ENCODE results near the gene ITIH5.

The ITIH5 gene

DNA sequence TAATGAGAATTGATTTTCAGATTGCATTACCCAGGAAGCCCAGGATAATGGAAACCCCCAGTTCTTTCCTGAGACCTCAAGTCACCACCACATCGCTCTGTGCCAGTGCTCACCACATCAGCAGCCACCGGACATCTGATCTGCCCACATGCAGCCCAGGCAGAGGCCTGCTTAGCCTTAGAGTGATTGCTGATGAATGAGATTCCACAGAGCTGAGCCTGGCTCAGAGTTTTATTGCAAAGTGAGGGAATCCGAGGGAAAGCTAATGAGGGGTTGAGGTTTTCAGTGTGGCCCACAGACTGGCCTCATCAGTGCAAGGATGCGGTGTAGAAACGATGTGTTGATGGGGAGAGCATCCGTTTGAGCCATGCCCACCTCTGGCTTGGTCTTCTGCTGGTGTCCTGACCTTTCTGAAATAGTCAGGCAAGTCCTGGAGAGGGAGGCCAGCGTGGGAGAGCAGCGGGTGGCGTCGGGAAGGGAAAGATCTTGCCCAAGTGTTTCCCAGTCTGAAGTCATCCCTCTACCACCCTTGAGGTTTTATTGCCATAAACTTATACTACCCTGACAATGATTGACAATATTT lies 120.3 kb downstream of the ITIH5 start:
- DNase-seq, result peak; percentile 55

DNA sequence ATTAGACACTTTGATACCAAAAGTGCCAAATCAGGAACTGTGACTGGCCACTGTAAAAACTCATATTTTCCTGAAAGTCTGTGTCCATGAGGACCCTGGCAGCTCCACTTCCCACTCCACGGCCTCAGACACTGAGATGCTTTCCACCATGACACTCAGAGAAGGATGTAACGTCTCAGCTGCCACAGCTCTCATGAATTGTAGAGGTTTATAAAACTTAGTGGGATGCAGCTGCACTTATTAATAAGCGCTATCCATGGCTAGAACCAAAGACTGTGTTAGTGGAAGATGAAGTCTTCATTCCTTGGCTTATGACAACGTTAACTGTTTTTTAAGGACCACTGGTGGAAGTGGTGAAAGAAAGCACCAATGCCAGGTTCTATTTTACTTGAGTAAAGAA lies 121.0 kb downstream of the ITIH5 start:
- no peak for DNase-seq

DNA sequence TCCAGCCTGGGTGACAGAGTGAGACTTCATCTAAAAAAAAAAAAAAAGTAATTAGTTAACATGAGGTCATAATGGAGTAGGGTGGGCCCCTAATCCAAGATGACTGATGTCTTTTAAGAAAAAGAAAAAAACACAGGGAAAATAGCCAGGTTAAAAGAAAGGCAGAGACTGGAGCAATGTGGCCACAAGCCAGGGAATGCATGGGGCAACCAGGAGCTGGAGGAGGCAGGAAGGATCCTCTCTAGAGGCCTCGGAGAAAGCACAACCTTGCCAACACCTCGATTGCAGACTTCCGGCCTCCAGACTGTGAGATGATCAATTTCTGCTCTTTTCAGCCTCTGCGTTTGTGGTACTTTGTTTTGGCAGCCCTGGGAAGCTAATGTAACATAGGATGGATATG lies 121.5 kb downstream of the ITIH5 start:
- DNase-seq, result peak; percentile 54

DNA sequence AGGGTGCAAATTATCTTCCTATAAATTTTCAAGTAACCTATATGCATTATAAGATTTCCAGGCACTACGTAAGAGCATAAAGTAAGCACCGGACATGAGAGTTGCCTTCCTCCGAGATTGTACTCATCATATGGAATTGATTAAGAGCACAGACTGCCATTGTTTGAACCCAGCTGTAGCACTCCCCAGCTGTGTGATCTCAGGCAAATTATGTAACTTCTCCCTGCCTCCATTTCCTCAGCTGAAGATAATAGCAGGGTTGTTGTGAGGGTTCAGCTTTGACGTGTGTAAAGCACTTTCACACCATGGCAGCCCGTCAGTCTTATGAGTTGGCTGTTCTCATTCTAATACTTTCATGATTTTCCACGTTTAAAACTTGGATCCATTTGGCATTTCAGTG lies 122.6 kb downstream of the ITIH5 start:
- no peak for DNase-seq

DNA sequence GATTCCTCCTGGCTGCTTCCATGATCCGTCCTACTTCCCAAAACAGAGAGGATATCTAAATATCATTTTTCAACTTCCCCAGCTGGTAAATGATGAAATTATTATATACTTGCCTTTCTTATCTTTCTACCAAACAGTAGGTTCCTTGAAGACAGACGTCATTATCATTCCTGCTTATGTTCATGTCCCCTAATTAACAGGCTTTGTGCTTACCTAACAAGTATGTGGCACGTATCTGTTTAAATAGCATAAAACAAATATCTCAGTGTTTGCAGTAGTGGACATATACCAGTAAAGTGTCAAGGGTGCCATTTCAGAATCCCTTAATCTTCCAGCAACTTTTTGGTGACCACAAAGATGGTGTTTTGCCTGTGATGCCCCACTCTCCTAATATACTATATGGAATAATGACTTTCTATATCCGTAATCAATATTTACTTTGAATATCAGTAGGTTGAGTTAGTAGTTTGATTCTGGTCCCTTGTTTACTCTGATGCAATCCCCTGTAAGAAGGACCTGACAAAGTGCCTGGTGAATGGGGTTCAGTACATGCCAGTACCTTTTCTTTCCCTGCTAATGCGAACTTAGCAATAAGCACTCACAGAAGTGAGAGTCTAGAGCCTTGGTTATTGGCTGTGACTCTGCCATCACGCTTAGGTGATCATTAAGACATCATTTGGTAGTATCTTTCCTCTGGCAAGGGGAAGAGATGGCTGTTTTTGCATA lies 124.4 kb downstream of the ITIH5 start:
- DNase-seq, result no peak

GRCh38 chr10:7541137-7542087 lies 125.4 kb downstream of the ITIH5 start:
- DNase-seq, result peak; percentile 93

DNA sequence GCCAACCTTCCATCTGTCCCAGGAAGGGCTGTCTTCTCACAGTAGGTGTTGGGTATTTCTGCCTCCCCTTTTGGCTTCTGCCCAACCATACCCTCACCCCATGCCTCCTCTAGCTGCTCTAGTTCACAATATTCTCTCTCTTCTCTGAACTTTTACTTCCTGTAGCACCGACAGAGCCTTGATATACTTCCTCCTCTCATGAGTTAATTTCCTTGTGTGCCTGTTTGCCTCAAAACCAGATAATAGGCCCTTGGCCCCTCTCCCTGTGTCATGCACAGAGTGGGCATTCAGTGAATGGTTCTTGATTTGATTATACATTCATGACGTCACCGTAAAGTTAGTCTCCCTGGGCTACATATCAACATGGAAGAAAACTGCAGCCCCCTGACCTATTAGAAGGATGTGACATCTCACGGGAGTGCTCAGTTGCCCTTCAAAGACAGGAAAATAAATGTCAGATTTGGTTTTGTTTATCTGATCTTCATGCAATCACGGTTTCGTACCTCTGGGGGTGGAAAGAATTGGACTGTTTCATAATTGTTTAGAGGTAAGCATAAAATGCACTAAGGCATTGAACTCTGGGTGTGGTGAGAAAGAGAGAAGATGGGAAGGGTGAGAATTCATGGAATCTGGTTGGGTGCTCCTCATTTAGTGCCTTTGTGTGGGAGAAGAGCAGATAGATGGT lies 127.7 kb downstream of the ITIH5 start:
- DNase-seq, result no peak

DNA sequence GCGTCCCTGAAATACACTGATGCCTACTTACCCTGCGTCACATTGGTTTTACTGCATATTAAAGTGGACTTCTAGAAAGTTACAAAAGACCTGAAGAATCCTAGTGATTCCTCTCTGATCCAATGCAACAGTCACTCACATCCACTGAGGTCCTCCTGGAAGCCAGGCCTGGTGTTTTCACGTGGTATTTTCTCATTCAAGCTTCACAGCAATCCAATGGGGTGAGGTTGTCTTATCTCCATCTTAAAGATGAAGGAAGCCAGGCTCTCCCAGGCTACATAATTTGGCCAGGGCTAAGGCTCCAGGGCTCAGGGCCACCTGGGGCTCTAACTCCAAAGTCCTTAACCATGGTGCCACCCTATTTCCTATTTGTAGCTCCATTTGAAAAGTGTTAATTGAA lies 129.6 kb downstream of the ITIH5 start:
- no peak for DNase-seq

GRCh38 chr10:7534480-7534852 lies 132.3 kb downstream of the ITIH5 start:
- no peak for DNase-seq

DNA sequence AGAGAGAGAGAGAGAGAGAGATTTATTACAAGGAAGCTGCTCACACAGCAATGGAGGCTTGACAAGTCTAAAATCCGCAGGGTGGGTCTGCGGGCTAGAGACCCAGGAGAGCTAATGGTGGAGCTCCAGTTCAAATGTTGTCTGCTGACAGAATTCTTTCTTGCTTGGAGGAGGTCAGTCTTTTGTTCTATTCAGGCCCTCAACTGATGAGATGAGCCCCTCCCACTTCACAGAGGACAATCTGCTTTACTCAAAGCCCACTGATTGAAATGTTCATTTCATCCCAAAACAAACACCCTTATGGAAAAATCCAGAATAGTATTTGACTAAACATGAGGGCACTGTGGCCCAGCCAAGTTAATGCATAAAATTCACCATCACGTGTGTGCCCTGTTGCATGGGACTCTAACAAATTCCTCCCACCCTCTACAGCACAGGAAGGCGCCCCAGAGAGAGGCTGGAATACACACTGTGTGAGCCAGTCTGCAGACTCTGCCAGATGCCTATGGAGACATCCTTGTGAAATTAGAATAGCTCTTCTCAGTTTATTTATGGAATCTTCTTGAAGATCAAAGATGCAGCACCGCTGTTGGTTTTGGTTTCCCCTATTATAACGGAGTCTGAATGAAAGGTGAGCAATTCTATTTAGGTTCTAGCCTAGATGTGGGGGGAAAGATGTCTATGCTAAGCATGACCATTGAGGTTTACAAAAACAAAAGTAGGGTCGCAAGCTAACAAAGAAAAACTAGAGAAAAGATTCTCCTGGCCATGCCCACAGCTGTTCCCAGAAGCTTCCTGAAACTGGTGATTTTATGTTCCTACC lies 132.9 kb downstream of the ITIH5 start:
- no peak for DNase-seq

GRCh38 chr10:7532723-7533498 lies 133.9 kb downstream of the ITIH5 start:
- DNase-seq, result no peak

DNA sequence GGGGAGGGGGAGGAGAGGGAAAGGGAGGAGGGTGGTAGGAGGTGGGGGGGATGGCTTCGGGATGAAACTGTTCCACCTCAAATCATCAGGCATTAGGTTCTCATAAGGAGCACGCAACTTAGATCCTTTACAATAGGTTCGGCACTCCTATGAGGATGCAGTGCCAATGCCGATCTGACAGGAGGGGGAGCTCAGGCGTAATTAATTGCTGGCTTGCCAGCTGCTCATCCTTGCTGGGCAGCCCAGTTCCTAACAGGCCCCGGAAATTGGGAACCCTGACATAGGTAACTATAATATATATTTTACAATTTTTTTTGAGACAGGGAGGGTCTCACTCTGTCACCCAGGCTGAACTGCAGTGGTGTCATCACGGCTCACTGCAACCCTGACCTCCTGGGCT lies 137.1 kb downstream of the ITIH5 start:
- no peak for DNase-seq

- no peak for DNase-seq
Observed at GRCh38 chr10:7527468-7527867, 139.3 kb downstream of the ITIH5 start.

- DNase-seq, result no peak
Observed at GRCh38 chr10:7526017-7526400, 140.8 kb downstream of the ITIH5 start.

DNA sequence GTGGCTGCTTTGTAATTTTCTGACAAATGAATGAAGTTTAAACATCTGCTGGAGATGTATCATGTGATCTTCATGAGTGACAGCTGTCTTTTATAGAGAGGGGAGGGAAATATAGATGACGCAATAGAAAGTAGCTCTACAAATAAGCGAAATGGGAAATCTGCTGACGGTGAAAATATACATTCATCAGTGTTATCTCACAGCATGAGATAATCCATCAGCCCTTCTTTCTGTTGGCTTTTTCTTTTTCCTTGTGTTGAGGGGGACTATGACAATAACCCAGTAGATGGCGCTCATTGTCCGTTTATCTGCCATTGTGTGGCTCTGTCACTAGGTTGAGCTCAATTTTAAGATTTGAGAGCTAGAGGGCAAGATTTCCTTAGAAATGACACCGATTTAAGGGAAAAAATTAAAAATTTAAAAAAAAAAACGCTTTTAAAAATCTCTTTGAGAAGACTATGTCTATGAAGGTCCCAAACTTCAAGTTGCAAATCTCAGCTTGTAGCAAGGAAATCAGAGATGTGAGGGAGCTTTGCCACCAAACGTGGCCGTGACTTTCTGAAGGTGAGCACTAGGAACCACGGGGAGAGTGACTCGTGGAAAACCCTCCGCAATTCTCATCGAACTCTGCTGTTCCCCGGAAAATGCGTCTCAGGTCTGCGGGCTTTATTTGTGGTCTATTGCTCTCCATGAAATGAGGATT lies 141.3 kb downstream of the ITIH5 start:
- DNase-seq, result peak; percentile 78

- no peak for DNase-seq
Observed at GRCh38 chr10:7523656-7524055, 143.1 kb downstream of the ITIH5 start.

- DNase-seq, result no peak
Observed at GRCh38 chr10:7520507-7521485, 146.0 kb downstream of the ITIH5 start.

DNA sequence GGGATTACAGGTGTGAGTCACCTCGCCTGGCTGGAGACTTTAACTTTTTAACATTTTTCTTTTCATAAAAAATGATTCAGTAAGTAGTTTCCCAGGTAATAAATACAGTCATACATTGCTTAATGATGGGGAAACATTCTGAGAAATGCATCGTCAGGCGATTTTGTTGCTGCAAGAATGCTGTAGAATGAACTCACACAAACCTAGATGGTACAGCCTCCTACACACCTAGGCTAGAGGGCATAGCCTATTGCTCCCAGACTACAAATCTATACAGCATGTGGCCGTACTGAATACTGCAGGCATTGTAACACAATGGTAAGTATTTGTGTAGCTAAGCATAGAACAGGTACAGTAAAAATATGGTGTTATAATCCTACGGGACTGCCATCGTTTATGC lies 147.4 kb downstream of the ITIH5 start:
- no peak for DNase-seq

DNA sequence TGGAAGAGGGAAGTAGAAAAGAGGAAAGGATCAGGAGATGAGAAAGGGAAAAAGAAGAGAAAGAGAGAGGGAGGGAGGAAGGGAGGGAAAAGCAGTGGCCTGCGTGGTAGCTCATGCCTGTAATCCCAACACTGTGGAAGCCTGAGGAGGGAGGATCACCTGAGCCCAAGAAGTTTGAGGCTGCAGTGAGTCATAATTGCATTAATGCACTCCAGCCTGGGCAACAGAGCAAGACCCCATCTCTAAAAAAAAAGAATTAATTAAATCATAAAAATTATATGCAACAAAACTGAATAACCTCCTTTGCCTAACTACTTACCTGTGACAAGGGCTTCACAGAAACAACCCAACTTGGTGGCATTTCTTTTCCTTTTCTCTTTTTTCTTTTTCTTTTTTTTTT lies 148.1 kb downstream of the ITIH5 start:
- no peak for DNase-seq

DNA sequence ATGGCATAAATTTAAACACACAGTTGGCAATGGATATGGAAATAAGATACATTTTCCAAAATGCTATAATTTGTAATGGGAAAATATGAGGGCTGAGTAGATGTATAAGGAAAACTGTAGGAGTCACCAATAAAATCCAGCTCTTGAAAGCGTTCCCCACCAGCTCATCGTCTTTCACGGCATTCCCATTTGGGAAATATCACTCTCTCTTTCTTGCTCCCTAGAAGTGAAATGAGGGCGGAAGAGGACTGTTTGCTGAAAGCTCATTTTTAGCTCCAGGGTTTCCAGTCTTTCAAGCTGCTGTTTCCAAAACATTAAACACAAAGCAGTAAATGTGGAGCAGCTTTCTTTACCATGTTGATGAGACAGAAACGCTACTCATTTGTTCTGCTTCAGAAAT lies 151.3 kb downstream of the ITIH5 start:
- DNase-seq, result no peak
